Left kidney (tissue), 2 donors: ENCODE results near the gene RHEBL1. TPM values are rescaled to one million over a fixed set of nuclear protein-coding genes. Genes with fewer than 3 reads are reported as not detected.
"Not testable (repeated sequence)": the region's sequence is repeated elsewhere in the genome, so short reads cannot be mapped to it uniquely, and the experiment has no call there.

Source experiments
- DNase-seq: peaks from one replicate; pipeline ENCODE4 v3.0.0-alpha.2; 2013
- polyA plus RNA-seq: library from polyadenylated mRNA; unstranded; fragments of 120-200 nt; gene quantifications from one replicate; pipeline ENCODE4 v1.2.1, GENCODE V29; 2013; ENCODE audit not compliant: insufficient read length

RHEBL1 gene
- polyA plus RNA-seq, 1 donor, result 1.8 TPM

DNA sequence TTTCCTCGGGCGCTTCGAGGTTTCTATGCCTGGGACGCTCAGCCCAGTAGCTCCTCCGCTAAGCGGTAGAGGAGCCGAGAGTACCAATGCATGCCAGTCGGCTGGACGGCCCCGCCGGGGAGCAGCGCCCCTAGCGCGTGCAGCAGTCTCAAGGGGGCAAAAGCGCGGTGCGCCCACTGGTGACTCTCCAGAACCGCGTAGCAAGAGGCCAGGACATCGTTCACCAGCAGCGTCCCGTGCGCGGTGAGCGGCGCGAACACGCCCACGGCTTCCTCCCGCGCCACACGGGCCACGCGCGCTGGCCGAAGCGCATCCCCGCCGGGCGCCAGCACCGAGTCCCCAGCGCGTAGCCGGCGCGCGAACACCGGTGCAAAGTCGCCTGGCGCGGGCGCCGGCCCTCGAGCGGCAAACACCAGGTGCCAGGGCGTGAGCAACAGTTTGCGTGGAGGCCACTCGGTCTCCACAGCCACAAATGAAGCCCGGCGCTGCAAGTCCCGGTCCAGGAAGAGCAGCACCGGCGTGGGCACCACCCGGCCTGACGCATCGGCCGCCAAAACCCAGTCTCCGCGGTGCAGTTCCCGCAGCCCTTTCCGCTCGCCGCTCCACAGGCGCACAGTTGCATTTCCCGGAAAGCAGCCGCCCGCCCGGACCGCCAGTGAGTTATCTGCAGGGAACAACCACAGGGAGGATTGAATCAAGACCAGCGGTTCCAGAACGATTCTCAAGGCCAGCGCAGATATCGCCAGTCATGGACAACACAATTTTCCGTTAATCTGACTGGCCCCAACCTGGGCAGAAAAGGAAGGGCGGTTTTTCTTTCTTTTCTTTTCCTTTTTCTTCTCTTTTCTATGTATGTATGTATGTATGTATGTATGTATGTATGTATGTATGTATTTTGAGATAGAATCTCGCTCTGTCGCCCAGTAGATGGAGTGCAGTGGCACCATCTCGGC is 20.3 kb upstream of the RHEBL1 start:
- DNase-seq, result no peak

DNA sequence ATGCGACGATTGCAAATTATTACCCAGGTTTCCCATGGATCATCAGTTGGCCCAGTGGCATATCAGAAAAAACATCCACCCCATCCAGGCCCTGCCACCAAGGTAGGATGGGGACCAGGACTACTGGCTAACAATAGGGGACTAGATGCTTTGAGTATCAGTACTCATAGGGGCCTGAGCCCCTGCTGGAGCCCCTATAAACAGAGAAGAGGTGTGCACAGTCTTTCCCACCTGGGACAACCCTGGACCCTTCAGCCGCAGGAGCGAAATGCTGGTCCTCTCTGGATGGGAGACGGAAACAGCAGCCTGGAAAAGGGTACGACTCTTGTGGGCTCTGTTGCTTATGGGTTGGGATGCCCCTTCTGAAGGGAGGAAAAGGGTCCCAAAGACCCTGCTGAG is 19.2 kb upstream of the RHEBL1 start:
- no peak for DNase-seq

GRCh38 chr12:49088150-49088931 is 18.6 kb upstream of the RHEBL1 start:
- peak; percentile 85 for DNase-seq

- DNase-seq, result no peak
Observed at GRCh38 chr12:49086116-49086515, 16.3 kb upstream of the RHEBL1 start.

DNA sequence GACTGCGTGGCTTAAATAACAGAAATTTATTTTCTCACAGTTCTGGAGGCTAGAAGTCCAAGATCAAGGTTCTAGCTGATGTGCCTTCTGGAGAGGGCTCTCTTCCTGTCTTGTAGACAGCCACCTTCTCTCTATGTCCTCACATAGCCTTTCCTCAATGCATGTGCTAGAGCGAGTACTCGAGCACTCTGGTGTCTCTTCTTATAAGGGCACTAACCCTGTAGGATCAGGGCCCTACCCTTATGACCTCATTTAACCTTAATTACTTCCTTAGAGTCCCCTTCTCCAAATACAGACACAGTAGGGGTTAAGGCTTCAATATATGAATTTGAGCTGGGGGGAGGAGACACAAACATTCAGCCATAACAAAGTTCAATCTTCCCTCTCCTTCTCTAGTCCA is 14.7 kb upstream of the RHEBL1 start:
- no peak for DNase-seq

DNA sequence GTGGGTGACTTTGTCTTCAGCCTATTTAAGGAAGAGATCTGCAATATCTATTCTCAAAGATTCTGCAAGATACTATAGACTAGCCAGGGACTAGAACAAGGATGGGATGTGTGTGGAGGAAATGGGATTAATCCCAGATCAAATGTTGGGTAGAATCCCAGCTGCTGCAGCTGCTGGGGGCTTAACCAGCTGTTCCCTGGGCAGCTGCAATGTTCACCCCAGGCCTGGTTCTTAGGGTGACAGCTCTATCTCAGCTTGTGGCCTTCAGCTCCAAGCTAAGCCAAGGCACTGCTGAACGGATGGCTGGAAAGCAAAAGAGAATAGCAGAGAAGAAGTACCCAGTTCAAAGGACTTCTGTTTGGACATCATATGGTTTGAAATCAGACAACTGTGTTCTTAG is 10.0 kb upstream of the RHEBL1 start:
- no peak for DNase-seq

GRCh38 chr12:49070971-49071370 is 1.2 kb upstream of the RHEBL1 start:
- DNase-seq, result no peak

- DNase-seq, result no peak
Observed at GRCh38 chr12:49068879-49069506, 786 bp downstream of the RHEBL1 start.

DNA sequence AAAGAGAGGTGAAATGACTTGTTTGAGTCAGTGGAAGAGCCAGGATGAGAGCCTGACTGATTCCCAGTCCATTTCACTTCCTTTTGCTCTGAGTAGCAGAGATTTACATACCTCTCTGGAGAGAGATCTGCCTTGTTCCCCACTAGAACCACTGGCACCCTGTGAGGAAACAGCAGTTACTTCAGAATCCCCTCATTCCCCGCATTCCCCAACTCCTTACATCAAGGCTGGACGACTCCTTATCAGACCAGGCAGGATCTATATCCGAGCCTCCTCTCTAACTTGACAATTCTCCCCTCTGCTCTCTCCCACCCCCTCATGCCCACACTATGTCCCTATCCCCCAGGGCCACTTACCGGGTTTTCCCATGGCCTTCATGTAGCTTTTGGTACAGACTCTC is 3.7 kb downstream of the RHEBL1 start:
- DNase-seq, result no peak

DNA sequence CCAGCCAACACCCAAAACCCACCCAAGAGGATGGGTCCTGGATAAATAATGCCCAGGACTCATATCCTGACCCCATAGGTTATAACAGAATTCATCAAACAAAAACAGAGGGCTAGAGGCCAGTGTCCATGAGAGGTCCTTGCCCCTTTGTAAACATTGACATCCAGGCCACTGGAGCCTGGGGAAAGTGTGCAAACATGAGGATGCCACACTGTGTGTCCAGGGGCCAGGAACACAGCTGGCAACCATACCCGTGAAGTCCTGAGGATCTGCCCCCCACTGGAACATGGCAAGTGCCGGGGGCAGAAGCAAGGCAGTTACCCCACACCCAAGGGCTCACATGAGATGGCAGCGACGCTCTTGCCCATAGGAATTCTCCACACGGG is 5.0 kb downstream of the RHEBL1 start:
- DNase-seq, result no peak

DNA sequence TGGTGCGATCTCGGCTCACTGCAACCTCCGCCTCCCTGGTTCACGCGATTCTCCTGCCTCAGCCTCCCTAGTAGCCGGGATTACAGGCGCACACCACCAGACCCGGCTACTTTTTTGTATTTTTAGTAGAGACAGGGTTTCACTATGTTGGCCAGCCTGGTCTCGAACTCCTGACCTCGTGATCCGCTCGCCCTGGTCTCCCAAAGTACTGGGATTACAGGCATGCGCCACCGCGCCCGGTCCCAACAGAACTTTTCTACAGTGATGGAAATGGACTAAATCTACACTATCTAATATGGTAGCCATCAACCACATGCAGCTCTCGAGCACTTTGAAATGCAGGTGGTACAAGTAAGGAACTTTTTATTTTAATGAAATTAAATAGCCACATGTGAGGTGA is 7.9 kb downstream of the RHEBL1 start:
- DNase-seq, result not testable (repeated sequence)

DNA sequence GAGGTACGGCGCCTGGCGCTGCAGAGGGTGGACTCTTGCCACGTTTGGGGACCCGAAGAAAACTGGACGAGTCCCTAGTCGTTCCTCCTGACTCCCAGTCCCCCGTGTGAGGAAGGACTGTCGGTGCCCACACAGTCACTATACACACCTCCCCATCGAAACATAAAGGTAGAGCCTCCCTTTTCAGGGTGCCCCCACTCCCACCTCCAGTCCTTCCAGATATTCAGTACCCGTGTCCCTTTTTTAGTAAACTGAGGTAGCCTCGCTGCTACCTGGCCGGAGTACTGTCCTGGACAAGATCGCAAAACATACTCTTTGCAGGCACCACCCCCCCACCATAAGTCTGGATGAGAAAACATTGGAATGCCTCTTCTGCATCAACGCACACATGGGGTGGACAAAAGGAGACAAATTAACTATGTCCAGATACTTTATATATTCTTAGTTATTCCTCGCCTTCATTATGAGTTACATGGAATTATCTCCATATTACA is 8.6 kb downstream of the RHEBL1 start:
- no peak for DNase-seq

DNA sequence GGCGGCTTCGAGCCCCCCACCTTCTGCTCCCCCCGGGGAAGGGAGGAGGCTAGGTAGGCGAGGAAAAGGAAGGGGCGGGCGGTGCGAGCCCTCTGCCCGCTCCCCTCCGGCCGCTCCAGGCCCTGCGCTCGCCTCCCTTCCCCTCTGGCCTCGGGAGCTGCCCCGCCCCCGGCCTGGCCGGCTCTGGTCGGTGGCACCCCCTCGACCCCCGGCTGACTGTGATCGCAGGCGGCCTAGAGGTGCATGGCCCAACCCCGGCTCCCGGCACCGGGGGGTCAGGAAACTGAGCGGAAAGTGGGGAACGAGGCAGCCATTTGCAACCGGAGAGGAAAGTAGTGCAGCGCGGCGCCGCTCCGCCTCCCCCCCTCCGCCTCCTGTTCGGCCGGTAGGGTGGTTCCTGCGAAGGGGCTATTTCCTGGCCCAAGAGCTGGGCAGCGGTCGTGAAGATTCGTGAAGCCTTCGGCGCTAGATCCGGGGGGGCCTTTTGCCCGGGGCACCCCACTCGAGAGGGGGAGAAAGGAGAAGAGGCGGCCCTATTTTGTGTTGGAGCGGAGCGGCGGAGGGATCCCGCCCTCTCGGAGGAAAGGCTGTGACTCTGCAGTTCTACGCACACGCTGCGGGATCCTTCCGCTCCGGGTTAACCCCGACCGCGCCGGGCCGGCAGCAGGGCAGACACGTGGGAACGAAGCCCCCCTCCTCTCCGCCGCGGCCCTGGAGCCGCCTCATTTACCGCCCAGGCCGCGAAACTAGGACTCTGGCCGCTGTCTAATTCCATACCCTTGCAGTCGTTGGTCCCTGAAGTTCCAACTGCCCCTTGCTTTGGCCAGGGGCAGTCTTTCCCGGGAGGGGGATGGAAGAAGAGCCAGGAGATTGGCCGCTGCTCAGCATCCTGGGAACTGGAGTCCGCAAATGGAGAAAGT is 9.3 kb downstream of the RHEBL1 start, which contains the start of gene KMT2D:
TSS of gene KMT2D (minus strand) at position 558 of the 920 bp plus-strand sequence. CDS start 5,470 bp downstream, outside the sequence.
- DNase-seq, result peak; percentile 95

DNA sequence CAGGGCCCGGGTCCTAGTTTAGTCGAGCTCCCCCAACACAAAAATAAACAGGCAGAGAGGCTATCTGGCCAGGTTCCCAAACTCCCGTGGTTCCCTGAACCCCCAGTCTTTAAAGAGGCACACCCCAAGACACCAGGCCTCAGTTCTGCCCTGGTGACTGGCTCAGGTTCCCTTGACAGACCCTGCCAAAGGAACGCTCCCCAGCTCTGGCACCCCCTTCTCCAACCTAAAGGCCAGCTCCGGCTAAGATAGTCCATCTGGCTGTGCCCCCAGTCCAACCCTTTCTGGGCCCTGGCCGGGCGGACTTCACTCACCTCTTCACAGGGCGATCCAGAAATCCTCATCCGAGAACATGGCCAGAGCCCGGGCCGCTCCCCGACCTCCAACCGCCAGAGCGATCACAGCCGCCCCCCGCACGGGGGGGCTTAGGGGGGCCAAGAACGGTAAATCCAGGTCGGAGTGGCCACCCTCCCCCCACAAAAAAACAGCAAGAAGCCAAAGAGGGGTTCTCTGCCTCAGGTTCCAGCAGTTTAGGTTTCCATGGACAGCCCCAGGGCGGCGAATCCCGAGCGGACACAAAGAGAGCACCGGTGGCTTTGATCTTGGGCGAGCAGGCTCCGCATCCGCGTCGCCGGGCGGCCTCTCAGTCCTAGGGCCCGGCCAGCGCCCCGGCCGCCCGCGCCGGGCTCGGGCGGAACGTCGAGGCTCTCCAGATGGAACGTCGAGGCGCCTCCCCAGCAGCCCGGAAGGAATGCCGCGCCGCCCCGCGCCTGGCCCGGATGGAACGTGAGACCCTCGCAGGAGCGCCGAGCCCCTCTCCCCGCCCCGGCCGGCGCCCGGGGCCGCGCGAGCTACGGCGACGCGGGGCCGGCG is 10.2 kb downstream of the RHEBL1 start:
- no peak for DNase-seq

DNA sequence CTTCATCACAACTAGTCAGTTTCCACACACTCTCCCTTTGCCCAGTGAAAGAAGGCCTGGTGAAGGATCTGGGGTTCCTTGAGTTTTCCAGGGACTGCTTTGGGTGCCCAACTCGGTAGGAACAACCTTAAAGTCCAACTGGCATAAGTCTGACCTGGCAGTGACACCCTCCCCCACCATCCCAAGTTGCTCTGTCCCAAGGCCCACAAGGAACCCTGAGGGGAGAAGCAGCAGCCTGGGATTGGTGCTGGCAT is 10.8 kb downstream of the RHEBL1 start:
- no peak for DNase-seq

GRCh38 chr12:49058366-49059044 is 11.3 kb downstream of the RHEBL1 start:
- no peak for DNase-seq

- no peak for DNase-seq
Observed at GRCh38 chr12:49057888-49058287, 11.9 kb downstream of the RHEBL1 start.

GRCh38 chr12:49055978-49056754 is 13.6 kb downstream of the RHEBL1 start:
- no peak for DNase-seq

DNA sequence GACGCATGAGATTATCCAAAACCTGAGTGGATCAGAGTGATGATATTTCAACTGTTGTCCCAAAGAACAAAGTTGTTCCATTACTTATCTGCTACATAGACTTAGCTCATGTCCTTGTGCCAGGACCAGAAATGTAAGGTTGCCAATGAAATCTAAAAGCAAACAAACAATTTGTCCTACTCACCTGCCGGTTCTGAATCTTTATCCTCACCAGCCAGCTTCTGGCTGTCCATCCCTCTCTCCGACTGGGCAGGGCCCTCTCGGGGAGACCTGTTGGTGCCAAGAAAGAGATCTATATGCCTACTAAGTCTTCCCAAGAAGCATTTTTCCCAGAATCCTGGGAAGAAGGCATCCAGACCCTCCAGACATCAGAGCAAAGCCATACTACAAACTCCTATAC is 14.7 kb downstream of the RHEBL1 start:
- no peak for DNase-seq
